B cell (primary cell): ENCODE measurements around the gene ETFA. TPM values are rescaled to one million over a fixed set of nuclear protein-coding genes. Genes with fewer than 3 reads are reported as not detected.

ENCODE experiments used
- ATAC-seq: fragments of 200-7000 bp; cut with Tn5 transposase; one replicate; pipeline ENCODE4 v1.10.0; 2021; ENCODE audit warnings: low read depth, mild to moderate bottlenecking, moderate number of reproducible peaks, moderate library complexity
- CTCF ChIA-PET: fragments of 350-600 bp; sonication (Branson Sonifier 250); formaldehyde crosslinking; loops from one replicate; lab custom pipeline; 2021; ENCODE audit warnings: antibody characterized with exemption, inconsistent platforms; lab: Charles Lee
- POLR2A ChIA-PET: fragments of 350-600 bp; sonication (Branson Sonifier 250); formaldehyde crosslinking; loops from one replicate; lab custom pipeline; 2021; ENCODE audit warnings: antibody characterized with exemption; lab: Charles Lee
- DNase-seq: peaks from one replicate; pipeline ENCODE4 v3.0.0; 2013
- H2AFZ ChIP-seq: 2 replicates; pipeline ENCODE4 v1.6.1; 2012; ENCODE audit warnings: mild to moderate bottlenecking, low read depth, low read length; ENCODE audit not compliant: insufficient read depth, poor library complexity, severe bottlenecking
- H3K27ac ChIP-seq, 2 donors: 1 replicate in 1 of 2; 2 replicates in 1 of 2; pipeline ENCODE4 v1.5.1; 2012 to 2013; ENCODE audit warnings: low read length in 2 of 2, mild to moderate bottlenecking in 2 of 2, moderate library complexity in 1 of 2
- H3K27me3 ChIP-seq, 4 experiments: fragments of 200-600 bp in 1 of 4; sonication (generic) in 1 of 4; replicated peaks in 1 of 4; 1 replicate in 2 of 4; 2 replicates in 2 of 4; pipeline versions ENCODE4 v1.6.1 to v1.7.0; 2013 to 2016; ENCODE audit warnings: low read length in 3 of 4, mild to moderate bottlenecking in 2 of 4, mixed read lengths in 1 of 4, moderate library complexity in 1 of 4; ENCODE audit not compliant: insufficient read depth in 4 of 4, control insufficient read depth in 3 of 4; ENCODE audit errors: control extremely low read depth in 1 of 4
- H3K36me3 ChIP-seq, 2 experiments: replicated peaks in 1 of 2; 1 replicate in 1 of 2; 2 replicates in 1 of 2; pipeline versions ENCODE4 v1.6.1 to v1.7.1; 2013; ENCODE audit warnings: low read length in 1 of 2; ENCODE audit not compliant: insufficient read depth in 2 of 2, control insufficient read depth in 1 of 2; ENCODE audit errors: control extremely low read depth in 1 of 2, extremely low read depth in 1 of 2
- H3K4me1 ChIP-seq, 2 donors: fragments of 200-600 bp in 1 of 2; sonication (generic) in 1 of 2; 1 replicate in 1 of 2; 2 replicates in 1 of 2; pipeline versions ENCODE4 v1.5.1 to v1.6.1; 2013 to 2017; ENCODE audit warnings: low read length in 2 of 2; ENCODE audit not compliant: control insufficient read depth in 2 of 2, insufficient read depth in 2 of 2
- H3K4me2 ChIP-seq: replicated peaks from 2 replicates; pipeline ENCODE3; 2012; ENCODE audit warnings: mild to moderate bottlenecking, low read depth, low read length; ENCODE audit not compliant: poor library complexity, severe bottlenecking
- H3K4me3 ChIP-seq, 5 experiments: fragments of 200-600 bp in 1 of 5; sonication (generic) in 1 of 5; 1 replicate in 3 of 5; 2 replicates in 2 of 5; pipeline versions ENCODE4 v1.5.1 to v1.7.0; 2011 to 2016; ENCODE audit warnings: low read length in 4 of 5, mild to moderate bottlenecking in 4 of 5, low read depth in 2 of 5, control low read depth in 1 of 5, moderate library complexity in 1 of 5; ENCODE audit not compliant: insufficient read depth in 1 of 5; ENCODE audit errors: control extremely low read depth in 1 of 5, extremely low read depth in 1 of 5
- H3K79me2 ChIP-seq: fragments of 200-600 bp; sonication (generic); one replicate; pipeline ENCODE4 v1.6.0; 2016; ENCODE audit warnings: low read length; ENCODE audit not compliant: control insufficient read depth, insufficient read depth
- H3K9ac ChIP-seq: fragments of 200-600 bp; sonication (generic); 2 replicates; pipeline ENCODE4 v1.6.1; 2017; ENCODE audit warnings: mild to moderate bottlenecking, low read length, moderate library complexity
- H3K9me3 ChIP-seq, 3 donors: one replicate each; pipeline versions ENCODE4 v1.6.1 to v1.7.1; 2013; ENCODE audit warnings: low read length in 2 of 3; ENCODE audit not compliant: control insufficient read depth in 2 of 3, insufficient read depth in 1 of 3; ENCODE audit errors: control extremely low read depth in 1 of 3
- H4K20me1 ChIP-seq: 2 replicates; pipeline ENCODE4 v1.6.0; 2012; ENCODE audit warnings: mild to moderate bottlenecking, low read length; ENCODE audit not compliant: insufficient read depth, control insufficient read depth, poor library complexity, severe bottlenecking
- H3K27ac Mint-ChIP-seq: one replicate; pipeline ENCODE4 v1.8.0; 2021; ENCODE audit warnings: mixed read lengths
- H3K27me3 Mint-ChIP-seq: one replicate; pipeline ENCODE4 v1.8.0; 2021; ENCODE audit warnings: mixed read lengths
- H3K4me1 Mint-ChIP-seq: one replicate; pipeline ENCODE4 v1.8.0; 2021; ENCODE audit warnings: mixed read lengths
- H3K4me3 Mint-ChIP-seq: one replicate; pipeline ENCODE4 v1.8.0; 2021; ENCODE audit warnings: mixed read lengths
- H3K9me3 Mint-ChIP-seq: one replicate; pipeline ENCODE4 v1.8.0; 2022; ENCODE audit warnings: mixed read lengths; ENCODE audit not compliant: insufficient read depth
- EZH2 ChIP-seq: IDR thresholded peaks from 2 replicates; pipeline ENCODE4 v1.6.1; 2012; ENCODE audit warnings: borderline replicate concordance, low read depth, mild to moderate bottlenecking, moderate library complexity, low read length; ENCODE audit not compliant: insufficient read depth, poor library complexity, severe bottlenecking
- WGBS: methylation state at CpG from one replicate; pipeline ENCODE4 v1.1.5; 2013; ENCODE audit warnings: missing lambda C conversion rate; ENCODE audit not compliant: insufficient coverage; 5-methylcytosine and 5-hydroxymethylcytosine counted together
- intact Hi-C: fragments of 100-400 bp; cut with micrococcal nuclease; formaldehyde crosslinking; loops from one replicate; pipeline ENCODE4 v1.10.0; 2022
- polyA plus RNA-seq: library from polyadenylated mRNA; depleted of rRNA; stranded (reverse); fragments of >200 nt; gene quantifications from 2 replicates; pipeline ENCODE4 v1.2.3, GENCODE V29; 2012
- total RNA-seq, 2 donors: library from RNA; stranded (reverse); fragments of 120-200 nt in 1 of 2; gene quantifications; 1 replicate in 1 of 2; 2 replicates in 1 of 2; pipeline versions ENCODE4 v1.2.3 to v1.2.4, GENCODE V29; 2013 to 2022
- TF ChIP-seq, protein P1 (sequence below): fragments of 200-600 bp; IDR thresholded peaks from one replicate; pipeline ENCODE4 v1.8.0; 2022; ENCODE audit warnings: antibody characterized with exemption, mild to moderate bottlenecking

Gene ETFA
- total and polyA plus RNA-seq, 2 donors (not counting 1 experiment from before 2014, with no cell fraction given), result 34.9 to 68.8 TPM

DNA sequence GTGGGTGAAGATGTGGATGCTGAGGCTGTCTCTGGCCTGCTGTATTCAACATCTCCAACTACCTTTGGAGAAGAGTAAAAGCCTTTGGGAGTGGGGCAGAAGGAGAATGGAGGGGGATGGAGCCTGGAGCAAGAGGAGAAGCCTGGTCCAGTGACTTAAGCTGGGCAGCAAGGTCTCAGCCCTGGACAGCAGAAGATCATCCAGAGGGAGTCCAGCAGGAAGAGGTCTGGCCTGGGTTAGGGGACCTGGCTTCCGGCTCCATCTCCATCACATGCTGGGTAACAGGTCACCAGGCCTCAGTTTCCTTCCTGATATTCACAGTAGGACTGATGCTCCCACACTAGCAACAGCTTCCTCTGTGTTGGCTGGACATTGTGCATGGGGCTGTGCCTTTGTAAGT, 21.5 kb upstream of the ETFA start:
- TF ChIP-seq, protein P1, sequence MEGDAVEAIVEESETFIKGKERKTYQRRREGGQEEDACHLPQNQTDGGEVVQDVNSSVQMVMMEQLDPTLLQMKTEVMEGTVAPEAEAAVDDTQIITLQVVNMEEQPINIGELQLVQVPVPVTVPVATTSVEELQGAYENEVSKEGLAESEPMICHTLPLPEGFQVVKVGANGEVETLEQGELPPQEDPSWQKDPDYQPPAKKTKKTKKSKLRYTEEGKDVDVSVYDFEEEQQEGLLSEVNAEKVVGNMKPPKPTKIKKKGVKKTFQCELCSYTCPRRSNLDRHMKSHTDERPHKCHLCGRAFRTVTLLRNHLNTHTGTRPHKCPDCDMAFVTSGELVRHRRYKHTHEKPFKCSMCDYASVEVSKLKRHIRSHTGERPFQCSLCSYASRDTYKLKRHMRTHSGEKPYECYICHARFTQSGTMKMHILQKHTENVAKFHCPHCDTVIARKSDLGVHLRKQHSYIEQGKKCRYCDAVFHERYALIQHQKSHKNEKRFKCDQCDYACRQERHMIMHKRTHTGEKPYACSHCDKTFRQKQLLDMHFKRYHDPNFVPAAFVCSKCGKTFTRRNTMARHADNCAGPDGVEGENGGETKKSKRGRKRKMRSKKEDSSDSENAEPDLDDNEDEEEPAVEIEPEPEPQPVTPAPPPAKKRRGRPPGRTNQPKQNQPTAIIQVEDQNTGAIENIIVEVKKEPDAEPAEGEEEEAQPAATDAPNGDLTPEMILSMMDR, result no peak
- no peak for TF ChIP-seq EZH2
- H3K27me3 ChIP-seq, result peaks cover 0 to 64% (median 37%) of the 10 kb centered on the region in 4 experiments
- peaks cover 0 to 32% (median 0%) of the 10 kb centered on the region in 3 donors for H3K9me3 ChIP-seq
- peaks cover 27% of the 10 kb centered on the region for H3K4me1 Mint-ChIP-seq
- WGBS, result 100% methylated on average over 1 of the region's 1 CpG
- no peaks in the 10 kb centered on the region for H4K20me1 ChIP-seq
- H3K9ac ChIP-seq, result no peak overlapping the region
- no peak overlapping the region for H3K27ac Mint-ChIP-seq
- H3K9me3 Mint-ChIP-seq, result no peaks in the 10 kb centered on the region
- ATAC-seq (no peak), DNase-seq (no peak)
- intact Hi-C loops, result loop anchor here (2.0 kb wide), 1 partner anchor 98 kb away; no protein-coding TSS in a partner anchor
- H3K4me3 Mint-ChIP-seq, result no peak overlapping the region
- H3K4me3 ChIP-seq, result no peak overlapping the region
- CTCF ChIA-PET, result interaction anchor here (1.3 to 2.1 kb wide), 6 partner anchors 10 to 147 kb away, joined by 3 to 10 read pairs (median 4); no protein-coding TSS in a partner anchor
- POLR2A ChIA-PET, result no interaction called here
- peaks cover 29 to 30% of the 10 kb centered on the region in 2 donors for H3K4me1 ChIP-seq
- no peaks in the 10 kb centered on the region for H3K79me2 ChIP-seq
- H2AFZ ChIP-seq, result no peak overlapping the region
- no peak overlapping the region for H3K4me2 ChIP-seq
- peaks cover 49% of the 10 kb centered on the region for H3K27me3 Mint-ChIP-seq
- H3K27ac ChIP-seq, result no peak overlapping the region
- no peaks in the 10 kb centered on the region for H3K36me3 ChIP-seq

DNA sequence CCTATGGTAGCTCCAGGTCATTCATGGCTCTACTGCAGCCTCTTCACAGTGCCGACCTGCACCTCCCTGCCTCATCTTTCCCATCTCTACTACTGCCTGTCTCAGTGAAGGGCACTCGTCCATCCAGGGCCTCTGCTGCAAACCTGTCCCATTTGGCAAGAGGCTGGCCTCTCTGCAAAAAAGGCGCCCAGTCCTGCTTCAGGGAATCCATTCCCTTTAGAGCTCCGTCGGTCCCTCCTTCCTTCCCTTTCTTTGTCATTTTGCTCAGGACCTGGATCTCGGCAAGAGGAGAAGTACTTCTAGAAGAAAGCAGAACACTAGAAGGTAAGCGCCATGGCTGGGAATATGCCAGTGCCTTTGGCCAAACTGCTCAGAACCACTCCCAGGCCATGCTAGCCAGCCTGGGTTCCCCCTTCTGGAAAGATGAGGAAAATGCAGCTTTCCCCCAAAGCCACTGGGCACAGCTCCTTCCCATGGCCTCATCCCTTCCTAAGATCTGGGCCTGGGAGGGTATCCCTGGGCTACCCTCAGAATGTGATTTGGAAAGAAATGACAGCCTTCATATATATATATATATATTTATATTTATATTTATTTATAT, 18.9 kb upstream of the ETFA start:
- 72% methylated on average over 7 of the region's 7 CpGs for WGBS
- H4K20me1 ChIP-seq, result no peaks in the 10 kb centered on the region
- H3K27me3 Mint-ChIP-seq, result peaks cover 43% of the 10 kb centered on the region
- peaks cover 0 to 50% (median 25%) of the 10 kb centered on the region in 4 experiments for H3K27me3 ChIP-seq
- no peak overlapping the region for H3K27ac Mint-ChIP-seq
- no peaks in the 10 kb centered on the region for H3K9me3 Mint-ChIP-seq
- no peak overlapping the region for H3K4me2 ChIP-seq
- H3K4me1 Mint-ChIP-seq, result peaks cover 2% of the 10 kb centered on the region
- intact Hi-C loops, result no loop called here
- H2AFZ ChIP-seq, result no peak overlapping the region
- H3K27ac ChIP-seq, result no peak overlapping the region
- H3K9me3 ChIP-seq, result peaks cover 0 to 8% (median 0%) of the 10 kb centered on the region in 3 donors
- DNase-seq, result no peak
- H3K4me3 ChIP-seq, result no peak overlapping the region
- no peaks in the 10 kb centered on the region for H3K79me2 ChIP-seq
- peaks cover 3% of the 10 kb centered on the region in 2 donors for H3K4me1 ChIP-seq
- H3K9ac ChIP-seq, result no peak overlapping the region
- no peak for ATAC-seq
- no peaks in the 10 kb centered on the region for H3K36me3 ChIP-seq
- ChIA-PET CTCF (interaction anchor here (1.0 to 2.6 kb wide), 4 partner anchors 32 to 139 kb away, joined by 3 to 9 read pairs (median 4); no protein-coding TSS in a partner anchor), POLR2A (no interaction called here)
- H3K4me3 Mint-ChIP-seq, result no peak overlapping the region
- TF ChIP-seq, protein P1, result no peak
- no peak for TF ChIP-seq EZH2
